Suprapubic skin (tissue), 4 donors: ENCODE results near the gene B3GALNT1.

Experiments used
- EP300 ChIP-seq: sonication (generic); formaldehyde crosslinking; IDR thresholded peaks from one replicate; pipeline ENCODE4 v1.6.1; 2017; ENCODE audit warnings: antibody characterized with exemption
- POLR2A ChIP-seq, 2 donors: fragments of 450-650 bp; IDR thresholded peaks; one replicate each; pipeline ENCODE4 v1.6.1; 2017; ENCODE audit warnings: antibody characterized with exemption in 2 of 2, mild to moderate bottlenecking in 2 of 2, moderate library complexity in 2 of 2
- POLR2AphosphoS5 ChIP-seq, 3 donors: sonication (generic); formaldehyde crosslinking; IDR thresholded peaks; one replicate each; pipeline ENCODE4 v1.6.1; 2017; ENCODE audit warnings: antibody characterized with exemption in 3 of 3
- TF ChIP-seq, protein P1 (sequence below), 2 donors: fragments of 200-600 bp in 1 of 2; fragments of 450-650 bp in 1 of 2; sonication (generic) in 1 of 2; IDR thresholded peaks; one replicate each; pipeline ENCODE4 v1.5.1; 2016 to 2019; ENCODE audit warnings: antibody characterized with exemption in 2 of 2, mild to moderate bottlenecking in 1 of 2, moderate library complexity in 1 of 2

DNA sequence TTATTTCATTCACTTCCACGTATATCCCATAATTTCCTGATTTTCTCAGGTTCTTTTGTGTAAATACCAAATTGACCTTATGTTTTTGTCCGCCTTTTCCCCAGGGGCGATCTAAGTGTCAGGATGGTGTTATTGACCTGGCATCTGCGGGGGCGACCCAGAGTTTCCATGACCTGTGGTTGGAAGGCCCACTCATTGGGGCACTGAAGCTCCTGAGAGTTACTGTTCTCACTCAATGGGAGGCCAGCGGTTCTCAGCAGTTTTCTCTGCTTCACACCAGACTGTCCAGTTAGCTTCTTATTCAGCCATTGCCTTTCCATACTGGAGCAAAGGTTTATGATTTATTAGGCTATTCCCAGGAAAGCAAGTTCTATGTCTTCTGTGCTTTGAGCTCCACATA, 53.3 kb downstream of the B3GALNT1 start:
- TF ChIP-seq POLR2AphosphoS5 (IDR thresholded peaks at IDR 0.05) (no peak), POLR2A (IDR thresholded peaks at IDR 0.05) (no peak), EP300 (no peak)
- TF ChIP-seq, protein P1, sequence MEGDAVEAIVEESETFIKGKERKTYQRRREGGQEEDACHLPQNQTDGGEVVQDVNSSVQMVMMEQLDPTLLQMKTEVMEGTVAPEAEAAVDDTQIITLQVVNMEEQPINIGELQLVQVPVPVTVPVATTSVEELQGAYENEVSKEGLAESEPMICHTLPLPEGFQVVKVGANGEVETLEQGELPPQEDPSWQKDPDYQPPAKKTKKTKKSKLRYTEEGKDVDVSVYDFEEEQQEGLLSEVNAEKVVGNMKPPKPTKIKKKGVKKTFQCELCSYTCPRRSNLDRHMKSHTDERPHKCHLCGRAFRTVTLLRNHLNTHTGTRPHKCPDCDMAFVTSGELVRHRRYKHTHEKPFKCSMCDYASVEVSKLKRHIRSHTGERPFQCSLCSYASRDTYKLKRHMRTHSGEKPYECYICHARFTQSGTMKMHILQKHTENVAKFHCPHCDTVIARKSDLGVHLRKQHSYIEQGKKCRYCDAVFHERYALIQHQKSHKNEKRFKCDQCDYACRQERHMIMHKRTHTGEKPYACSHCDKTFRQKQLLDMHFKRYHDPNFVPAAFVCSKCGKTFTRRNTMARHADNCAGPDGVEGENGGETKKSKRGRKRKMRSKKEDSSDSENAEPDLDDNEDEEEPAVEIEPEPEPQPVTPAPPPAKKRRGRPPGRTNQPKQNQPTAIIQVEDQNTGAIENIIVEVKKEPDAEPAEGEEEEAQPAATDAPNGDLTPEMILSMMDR (IDR thresholded peaks at IDR 0.05): no peak
